HepG2 (cell line): Measurements from ENCODE around the gene AMBRA1. TPM values are rescaled to one million over a fixed set of nuclear protein-coding genes. Genes with fewer than 3 reads are reported as not detected.

Source experiments
- ARID2 ChIP-seq: sonication (generic); formaldehyde crosslinking; IDR thresholded peaks from 2 replicates; pipeline ENCODE4 v1.8.1; 2022; ENCODE audit warnings: mild to moderate bottlenecking, missing genetic modification reagents, borderline replicate concordance
- ISX ChIP-seq: sonication (generic); formaldehyde crosslinking; conservative IDR thresholded peaks from 2 replicates; pipeline ENCODE4 v1.5.0; 2020; ENCODE audit warnings: missing genetic modification reagents
- KDM4B ChIP-seq: sonication (generic); formaldehyde crosslinking; IDR thresholded peaks from 2 replicates; pipeline ENCODE4 v1.4.0; 2020; ENCODE audit warnings: missing genetic modification reagents
- MBD4 ChIP-seq: IDR thresholded peaks from 2 replicates; pipeline ENCODE4 v1.6.1; 2012; ENCODE audit warnings: low read length, inconsistent platforms, borderline replicate concordance
- MEF2D ChIP-seq: sonication (generic); formaldehyde crosslinking; IDR thresholded peaks from 2 replicates; pipeline ENCODE4 v1.5.1; 2020; ENCODE audit warnings: mild to moderate bottlenecking, missing genetic modification reagents
- MIXL1 ChIP-seq: IDR thresholded peaks from 2 replicates; pipeline ENCODE4 v1.6.1; 2016
- NCOA1 ChIP-seq: sonication (generic); formaldehyde crosslinking; IDR thresholded peaks from 2 replicates; pipeline ENCODE4 v1.9.0; 2021; ENCODE audit warnings: missing genetic modification reagents
- SAFB2 ChIP-seq: sonication (generic); formaldehyde crosslinking; IDR thresholded peaks from 2 replicates; pipeline ENCODE4 v1.5.1; 2020; ENCODE audit warnings: missing genetic modification reagents, low read depth, mild to moderate bottlenecking, borderline replicate concordance
- SYNCRIP ChIP-seq: fragments of 200-400 bp; formaldehyde crosslinking; IDR thresholded peaks from 2 replicates; pipeline ENCODE4 v1.6.1; 2018; ENCODE audit warnings: mild to moderate bottlenecking, low read depth, low read length; ENCODE audit not compliant: insufficient read depth
- YEATS2 ChIP-seq: sonication (generic); formaldehyde crosslinking; IDR thresholded peaks from 2 replicates; pipeline ENCODE4 v1.4.0; 2020; ENCODE audit warnings: missing genetic modification reagents, borderline replicate concordance
- ZFP82 ChIP-seq: sonication (generic); formaldehyde crosslinking; IDR thresholded peaks from 2 replicates; pipeline ENCODE4 v1.5.1; 2020; ENCODE audit warnings: mild to moderate bottlenecking, missing genetic modification reagents, borderline replicate concordance
- ZNF101 ChIP-seq: sonication (generic); formaldehyde crosslinking; IDR thresholded peaks from 2 replicates; pipeline ENCODE4 v1.4.0; 2020; ENCODE audit warnings: mild to moderate bottlenecking, low read depth, missing genetic modification reagents, borderline replicate concordance
- ZNF230 ChIP-seq: sonication (generic); formaldehyde crosslinking; IDR thresholded peaks from 2 replicates; pipeline ENCODE4 v1.4.0; 2020; ENCODE audit warnings: mild to moderate bottlenecking, missing genetic modification reagents
- ZNF563 ChIP-seq: sonication (generic); formaldehyde crosslinking; IDR thresholded peaks from 2 replicates; pipeline ENCODE4 v1.8.0; 2022; ENCODE audit warnings: mild to moderate bottlenecking, moderate library complexity, missing genetic modification reagents
- ZNF780A ChIP-seq: sonication (generic); formaldehyde crosslinking; IDR thresholded peaks from 2 replicates; pipeline ENCODE4 v1.8.0; 2022; ENCODE audit warnings: mild to moderate bottlenecking, missing genetic modification reagents, moderate library complexity
- ZNF790 ChIP-seq: sonication (generic); formaldehyde crosslinking; IDR thresholded peaks from 2 replicates; pipeline ENCODE4 v1.8.0; 2022; ENCODE audit warnings: missing genetic modification reagents, mild to moderate bottlenecking, borderline replicate concordance
- ZNF883 ChIP-seq: sonication (generic); formaldehyde crosslinking; IDR thresholded peaks from 2 replicates; pipeline ENCODE4 v1.5.1; 2020; ENCODE audit warnings: mild to moderate bottlenecking, missing genetic modification reagents; ENCODE audit errors: not compliant biosample characterization
- polyA plus RNA-seq, 8 experiments: library from polyadenylated mRNA; depleted of rRNA in 3 of 8; stranded (reverse) in 7 of 8; unstranded in 1 of 8; fragments of >200 nt; fragmentation: Illumina TruSeq in 4 of 8; extraction: Trizol in 4 of 8; gene quantifications; 2 replicates each; pipeline versions ENCODE4 v1.2.1 to v1.2.3, GENCODE V29; 2011 to 2016; ENCODE audit warnings: low read depth in 4 of 8, missing spikeins in 1 of 8, mixed read lengths in 1 of 8; ENCODE audit not compliant: insufficient read depth in 1 of 8
- total RNA-seq, 5 experiments: library from RNA; depleted of rRNA; stranded (reverse); fragments of >200 nt; fragmentation: Illumina TruSeq; extraction: Trizol; gene quantifications; 2 replicates each; pipeline ENCODE4 v1.2.3, GENCODE V29; 2016; ENCODE audit warnings: low read depth in 1 of 5
- TF ChIP-seq, protein P1 (sequence below): sonication (generic); formaldehyde crosslinking; IDR thresholded peaks from 2 replicates; pipeline ENCODE4 v1.5.0; 2020; ENCODE audit warnings: missing genetic modification reagents, mild to moderate bottlenecking, borderline replicate concordance
- TF ChIP-seq, protein P2 (sequence below): sonication (generic); formaldehyde crosslinking; IDR thresholded peaks from 2 replicates; pipeline ENCODE4 v1.9.0; 2021; ENCODE audit warnings: missing genetic modification reagents, borderline replicate concordance
- TF ChIP-seq, protein P3 (sequence below): IDR thresholded peaks from 2 replicates; pipeline ENCODE4 v1.6.1; 2016; ENCODE audit warnings: mild to moderate bottlenecking, missing biosample characterization, missing genetic modification reagents
- TF ChIP-seq, protein P4 (sequence below): sonication (generic); formaldehyde crosslinking; IDR thresholded peaks from 2 replicates; pipeline ENCODE4 v1.5.1; 2020; ENCODE audit warnings: missing genetic modification reagents, mild to moderate bottlenecking, borderline replicate concordance
- TF ChIP-seq, protein P5 (sequence below): IDR thresholded peaks from 2 replicates; pipeline ENCODE4 v1.6.1; 2016; ENCODE audit warnings: missing genetic modification reagents, missing compliant biosample characterization
- TF ChIP-seq, protein P6 (sequence below): sonication (generic); formaldehyde crosslinking; IDR thresholded peaks from 2 replicates; pipeline ENCODE4 v1.5.0; 2020; ENCODE audit warnings: missing genetic modification reagents

Gene AMBRA1
- total and polyA plus RNA-seq, 2 of the 13 experiments (the other 11 are each of a cell fraction or from before 2014, with no cell fraction given): 15.7 to 26.0 TPM

DNA sequence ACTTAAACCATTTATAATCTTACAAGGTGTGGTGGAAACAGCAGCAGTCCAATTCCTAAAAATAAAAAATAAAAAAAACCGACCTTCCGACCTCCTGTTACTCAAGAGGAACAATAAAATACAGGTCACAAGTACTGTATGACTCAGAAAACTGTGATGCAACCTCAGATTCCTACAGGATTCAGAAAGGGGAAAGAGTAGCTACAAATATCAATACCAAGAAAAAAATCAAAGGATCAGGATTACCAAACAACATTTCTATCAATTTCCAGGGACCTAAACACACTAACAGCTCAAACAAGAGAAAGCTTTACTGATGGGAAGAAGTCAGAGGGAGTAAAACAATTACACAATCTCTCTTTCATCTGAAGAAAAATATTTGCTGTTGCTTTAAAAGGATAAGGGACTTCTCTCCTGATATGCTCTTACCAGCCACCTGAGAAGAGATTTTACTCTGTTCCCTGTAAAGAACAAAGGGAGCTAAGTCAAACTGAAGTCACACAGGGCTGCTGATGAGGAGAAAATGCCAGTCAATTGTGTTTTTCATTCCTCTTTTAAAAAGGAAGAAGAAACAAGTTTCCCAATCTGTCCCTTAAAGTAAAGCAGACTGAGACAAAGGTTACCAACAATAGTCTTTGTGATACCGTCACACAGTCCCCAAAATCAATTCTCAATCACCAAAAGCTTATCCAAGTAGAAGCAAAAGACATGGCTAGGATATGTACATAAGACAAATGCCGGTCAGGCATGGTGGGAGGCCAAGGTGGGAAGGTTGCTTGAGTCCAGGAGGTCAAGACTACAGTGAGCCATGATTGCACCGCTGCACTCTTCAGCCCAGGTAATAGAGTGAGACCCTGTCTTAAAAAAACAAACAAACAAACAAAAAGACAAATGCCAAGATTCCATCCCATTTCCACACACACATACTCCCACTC is 39.3 kb downstream of the AMBRA1 start (continued):
- TF ChIP-seq ISX (no peak), ZNF780A (no peak), NCOA1 (CRISPR knock-in tag) (no peak), MEF2D (CRISPR knock-in tag) (peak; percentile 93), YEATS2 (no peak), ZNF563 (CRISPR knock-in tag) (no peak), SAFB2 (CRISPR knock-in tag) (no peak), ARID2 (CRISPR knock-in tag) (no peak; the same call in 1 of the 2 replicates), MBD4 (peak; percentile 75; the same call in 1 of the 2 replicates), ZNF790 (CRISPR knock-in tag) (no peak), ZFP82 (CRISPR knock-in tag) (no peak), KDM4B (CRISPR knock-in tag) (no peak), ZNF230 (CRISPR knock-in tag) (no peak), SYNCRIP (no peak), ZNF101 (CRISPR knock-in tag) (no peak; the same call in 1 of the 2 replicates), MIXL1 (CRISPR knock-in tag) (peak; percentile 44; the same call in 1 of the 2 replicates), ZNF883 (no peak)
- TF ChIP-seq, protein P1, sequence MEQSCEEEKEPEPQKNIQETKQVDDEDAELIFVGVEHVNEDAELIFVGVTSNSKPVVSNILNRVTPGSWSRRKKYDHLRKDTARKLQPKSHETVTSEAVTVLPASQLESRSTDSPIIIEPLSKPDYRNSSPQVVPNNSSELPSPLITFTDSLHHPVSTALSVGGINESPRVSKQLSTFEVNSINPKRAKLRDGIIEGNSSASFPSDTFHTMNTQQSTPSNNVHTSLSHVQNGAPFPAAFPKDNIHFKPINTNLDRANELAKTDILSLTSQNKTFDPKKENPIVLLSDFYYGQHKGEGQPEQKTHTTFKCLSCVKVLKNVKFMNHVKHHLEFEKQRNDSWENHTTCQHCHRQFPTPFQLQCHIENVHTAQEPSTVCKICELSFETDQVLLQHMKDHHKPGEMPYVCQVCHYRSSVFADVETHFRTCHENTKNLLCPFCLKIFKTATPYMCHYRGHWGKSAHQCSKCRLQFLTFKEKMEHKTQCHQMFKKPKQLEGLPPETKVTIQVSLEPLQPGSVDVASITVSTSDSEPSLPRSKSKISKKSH (CRISPR knock-in tag): no peak
- TF ChIP-seq, protein P2, sequence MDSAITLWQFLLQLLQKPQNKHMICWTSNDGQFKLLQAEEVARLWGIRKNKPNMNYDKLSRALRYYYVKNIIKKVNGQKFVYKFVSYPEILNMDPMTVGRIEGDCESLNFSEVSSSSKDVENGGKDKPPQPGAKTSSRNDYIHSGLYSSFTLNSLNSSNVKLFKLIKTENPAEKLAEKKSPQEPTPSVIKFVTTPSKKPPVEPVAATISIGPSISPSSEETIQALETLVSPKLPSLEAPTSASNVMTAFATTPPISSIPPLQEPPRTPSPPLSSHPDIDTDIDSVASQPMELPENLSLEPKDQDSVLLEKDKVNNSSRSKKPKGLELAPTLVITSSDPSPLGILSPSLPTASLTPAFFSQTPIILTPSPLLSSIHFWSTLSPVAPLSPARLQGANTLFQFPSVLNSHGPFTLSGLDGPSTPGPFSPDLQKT (CRISPR knock-in tag): no peak
- TF ChIP-seq, protein P3, sequence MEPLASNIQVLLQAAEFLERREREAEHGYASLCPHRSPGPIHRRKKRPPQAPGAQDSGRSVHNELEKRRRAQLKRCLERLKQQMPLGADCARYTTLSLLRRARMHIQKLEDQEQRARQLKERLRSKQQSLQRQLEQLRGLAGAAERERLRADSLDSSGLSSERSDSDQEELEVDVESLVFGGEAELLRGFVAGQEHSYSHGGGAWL (CRISPR knock-in tag): no peak
- TF ChIP-seq, protein P4, sequence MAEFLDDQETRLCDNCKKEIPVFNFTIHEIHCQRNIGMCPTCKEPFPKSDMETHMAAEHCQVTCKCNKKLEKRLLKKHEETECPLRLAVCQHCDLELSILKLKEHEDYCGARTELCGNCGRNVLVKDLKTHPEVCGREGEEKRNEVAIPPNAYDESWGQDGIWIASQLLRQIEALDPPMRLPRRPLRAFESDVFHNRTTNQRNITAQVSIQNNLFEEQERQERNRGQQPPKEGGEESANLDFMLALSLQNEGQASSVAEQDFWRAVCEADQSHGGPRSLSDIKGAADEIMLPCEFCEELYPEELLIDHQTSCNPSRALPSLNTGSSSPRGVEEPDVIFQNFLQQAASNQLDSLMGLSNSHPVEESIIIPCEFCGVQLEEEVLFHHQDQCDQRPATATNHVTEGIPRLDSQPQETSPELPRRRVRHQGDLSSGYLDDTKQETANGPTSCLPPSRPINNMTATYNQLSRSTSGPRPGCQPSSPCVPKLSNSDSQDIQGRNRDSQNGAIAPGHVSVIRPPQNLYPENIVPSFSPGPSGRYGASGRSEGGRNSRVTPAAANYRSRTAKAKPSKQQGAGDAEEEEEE (CRISPR knock-in tag): no peak
- TF ChIP-seq, protein P5, sequence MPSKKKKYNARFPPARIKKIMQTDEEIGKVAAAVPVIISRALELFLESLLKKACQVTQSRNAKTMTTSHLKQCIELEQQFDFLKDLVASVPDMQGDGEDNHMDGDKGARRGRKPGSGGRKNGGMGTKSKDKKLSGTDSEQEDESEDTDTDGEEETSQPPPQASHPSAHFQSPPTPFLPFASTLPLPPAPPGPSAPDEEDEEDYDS (CRISPR knock-in tag): no peak
- TF ChIP-seq, protein P6, sequence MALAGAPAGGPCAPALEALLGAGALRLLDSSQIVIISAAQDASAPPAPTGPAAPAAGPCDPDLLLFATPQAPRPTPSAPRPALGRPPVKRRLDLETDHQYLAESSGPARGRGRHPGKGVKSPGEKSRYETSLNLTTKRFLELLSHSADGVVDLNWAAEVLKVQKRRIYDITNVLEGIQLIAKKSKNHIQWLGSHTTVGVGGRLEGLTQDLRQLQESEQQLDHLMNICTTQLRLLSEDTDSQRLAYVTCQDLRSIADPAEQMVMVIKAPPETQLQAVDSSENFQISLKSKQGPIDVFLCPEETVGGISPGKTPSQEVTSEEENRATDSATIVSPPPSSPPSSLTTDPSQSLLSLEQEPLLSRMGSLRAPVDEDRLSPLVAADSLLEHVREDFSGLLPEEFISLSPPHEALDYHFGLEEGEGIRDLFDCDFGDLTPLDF (CRISPR knock-in tag): no peak
